ENCODE data around the gene C12orf60. TPM values are rescaled to one million over a fixed set of nuclear protein-coding genes. Genes with fewer than 3 reads are reported as not detected.

The C12orf60 gene
- total RNA-seq, 4 donors from 2014 or later = 0.31 to 0.83 TPM; not detected in 2

GRCh38 chr12:14846876-14847580 lies 43.6 kb downstream of the C12orf60 start:
- no peak overlapping the region for H3K4me3 ChIP-seq
- H3K27ac ChIP-seq = peak overlapping the region; percentile 47
- TF ChIP-seq CTCF (IDR thresholded peaks at IDR 0.05) = no peak
- TF ChIP-seq EP300 (IDR thresholded peaks at IDR 0.05) = no peak
- TF ChIP-seq POLR2A (IDR thresholded peaks at IDR 0.05) = no peak
- TF ChIP-seq POLR2AphosphoS5 (IDR thresholded peaks at IDR 0.05) = no peak
- H3K9me3 ChIP-seq = no peaks in the 10 kb centered on the region
- no peak for DNase-seq (ENCODE audit: low spot score in 2 of 2)
- 63% methylated on average over 4 of the region's 4 CpGs for WGBS
- H3K4me1 ChIP-seq = peaks cover 64% of the 10 kb centered on the region
- H3K27me3 ChIP-seq = no peaks in the 10 kb centered on the region
- no peaks in the 10 kb centered on the region for H3K36me3 ChIP-seq

- peak overlapping the region; percentile 45 for H3K27ac ChIP-seq
- peak in 1 of 3 donors; percentile 52 for TF ChIP-seq POLR2AphosphoS5 (IDR thresholded peaks at IDR 0.05)
- no peak for TF ChIP-seq CTCF (IDR thresholded peaks at IDR 0.05)
- no peak for TF ChIP-seq POLR2A (IDR thresholded peaks at IDR 0.05)
- no peak for TF ChIP-seq EP300 (IDR thresholded peaks at IDR 0.05)
- peaks cover 66% of the 10 kb centered on the region for H3K4me1 ChIP-seq
- H3K27me3 ChIP-seq = no peaks in the 10 kb centered on the region
- no peak for DNase-seq (ENCODE audit: low spot score in 2 of 2)
- 27% methylated on average over 2 of the region's 2 CpGs for WGBS
- no peaks in the 10 kb centered on the region for H3K9me3 ChIP-seq
- H3K36me3 ChIP-seq = no peaks in the 10 kb centered on the region
- H3K4me3 ChIP-seq = no peak overlapping the region
Observed at GRCh38 chr12:14849661-14850060, 46.2 kb downstream of the C12orf60 start.

- no peak for DNase-seq (ENCODE audit: low spot score in 2 of 2)
- H3K27ac ChIP-seq = peak overlapping the region; percentile 45
- no peaks in the 10 kb centered on the region for H3K36me3 ChIP-seq
- H3K4me1 ChIP-seq = peaks cover 61% of the 10 kb centered on the region
- no peak for TF ChIP-seq EP300 (IDR thresholded peaks at IDR 0.05)
- TF ChIP-seq CTCF (IDR thresholded peaks at IDR 0.05) = no peak
- no peak for TF ChIP-seq POLR2A (IDR thresholded peaks at IDR 0.05)
- TF ChIP-seq POLR2AphosphoS5 (IDR thresholded peaks at IDR 0.05) = no peak
- WGBS = 33% methylated on average over 1 of the region's 1 CpG
- no peak overlapping the region for H3K4me3 ChIP-seq
- H3K27me3 ChIP-seq = no peaks in the 10 kb centered on the region
- no peaks in the 10 kb centered on the region for H3K9me3 ChIP-seq
Observed at GRCh38 chr12:14850929-14851663, 47.6 kb downstream of the C12orf60 start.

- no peak for DNase-seq (ENCODE audit: low spot score in 2 of 2)
- Histone ChIP-seq H3K4me1 (peaks cover 44% of the 10 kb centered on the region), H3K9me3 (no peaks in the 10 kb centered on the region), H3K36me3 (no peaks in the 10 kb centered on the region), H3K27ac (no peak overlapping the region), H3K27me3 (no peaks in the 10 kb centered on the region), H3K4me3 (no peak overlapping the region)
- TF ChIP-seq POLR2A (IDR thresholded peaks at IDR 0.05) (no peak), POLR2AphosphoS5 (IDR thresholded peaks at IDR 0.05) (no peak), EP300 (IDR thresholded peaks at IDR 0.05) (no peak), CTCF (IDR thresholded peaks at IDR 0.05) (no peak)
Observed at GRCh38 chr12:14852880-14853279, 49.4 kb downstream of the C12orf60 start.

- Histone ChIP-seq H3K4me3 (no peak overlapping the region), H3K27ac (no peak overlapping the region), H3K27me3 (no peaks in the 10 kb centered on the region), H3K9me3 (no peaks in the 10 kb centered on the region), H3K4me1 (peaks cover 42% of the 10 kb centered on the region), H3K36me3 (no peaks in the 10 kb centered on the region)
- TF ChIP-seq POLR2AphosphoS5 (IDR thresholded peaks at IDR 0.05) (peak in 1 of 3 donors; percentile 33), EP300 (IDR thresholded peaks at IDR 0.05) (no peak)
- peak; percentile 66 to 78 for DNase-seq (ENCODE audit: low spot score in 2 of 2)
- WGBS = 19% methylated on average over 3 of the region's 3 CpGs
Observed at GRCh38 chr12:14853961-14854360, 50.5 kb downstream of the C12orf60 start.

Data from suprapubic skin (tissue), 4 donors.